ENCODE measurements around the gene STRBP.
A peak's percentile ranks its signal among the peaks of the same experiment; 100 is the strongest.
"Not testable (repeated sequence)": the region's sequence is repeated elsewhere in the genome, so short reads cannot be mapped to it uniquely, and the experiment has no call there.

STRBP gene

GRCh38 chr9:123186029-123186428 lies 82.4 kb downstream of the STRBP start:
- DNase-seq = not testable (repeated sequence)

GRCh38 chr9:123176949-123177348 lies 91.4 kb downstream of the STRBP start:
- no peak for DNase-seq

GRCh38 chr9:123175854-123176629 lies 92.3 kb downstream of the STRBP start:
- DNase-seq = no peak

- no peak for DNase-seq
Measured at GRCh38 chr9:123174887-123175518, 93.4 kb downstream of the STRBP start.

- no peak for DNase-seq
Measured at GRCh38 chr9:123174079-123174478, 94.3 kb downstream of the STRBP start.

GRCh38 chr9:123169926-123170325 lies 98.5 kb downstream of the STRBP start:
- DNase-seq = no peak

- peak; percentile 67 for DNase-seq
Measured at GRCh38 chr9:123168586-123168985, 99.8 kb downstream of the STRBP start.

GRCh38 chr9:123167474-123167873 lies 100.9 kb downstream of the STRBP start:
- DNase-seq = no peak

- no peak for DNase-seq
Measured at GRCh38 chr9:123165813-123166212, 102.6 kb downstream of the STRBP start.

GRCh38 chr9:123164285-123164684 lies 104.1 kb downstream of the STRBP start:
- DNase-seq = no peak

- DNase-seq = no peak
Measured at GRCh38 chr9:123162791-123163345, 105.5 kb downstream of the STRBP start.

GRCh38 chr9:123162360-123162759 lies 106.0 kb downstream of the STRBP start:
- no peak for DNase-seq

- no peak for DNase-seq
Measured at GRCh38 chr9:123157221-123157620, 111.2 kb downstream of the STRBP start.

GRCh38 chr9:123150708-123151503 lies 117.5 kb downstream of the STRBP start:
- no peak for DNase-seq

- DNase-seq = peak; percentile 61
Measured at GRCh38 chr9:123149067-123149466, 119.3 kb downstream of the STRBP start.

- peak; percentile 10 for DNase-seq
Measured at GRCh38 chr9:123138163-123138562, 130.2 kb downstream of the STRBP start.

- no peak for DNase-seq
Measured at GRCh38 chr9:123135430-123135829, 133.0 kb downstream of the STRBP start.

GRCh38 chr9:123132696-123133095 lies 135.7 kb downstream of the STRBP start:
- no peak for DNase-seq

- DNase-seq = no peak
Measured at GRCh38 chr9:123131993-123132392, 136.4 kb downstream of the STRBP start.

GRCh38 chr9:123131258-123131657 lies 137.1 kb downstream of the STRBP start:
- no peak for DNase-seq

- DNase-seq = no peak
Measured at GRCh38 chr9:123129423-123129822, 139.0 kb downstream of the STRBP start.

GRCh38 chr9:123128591-123128990 lies 139.8 kb downstream of the STRBP start:
- no peak for DNase-seq

GRCh38 chr9:123127512-123128075 lies 140.8 kb downstream of the STRBP start:
- DNase-seq = no peak

All from NCI-H69 (cell line).